ENCODE data around the gene ACTR1A.

DNA sequence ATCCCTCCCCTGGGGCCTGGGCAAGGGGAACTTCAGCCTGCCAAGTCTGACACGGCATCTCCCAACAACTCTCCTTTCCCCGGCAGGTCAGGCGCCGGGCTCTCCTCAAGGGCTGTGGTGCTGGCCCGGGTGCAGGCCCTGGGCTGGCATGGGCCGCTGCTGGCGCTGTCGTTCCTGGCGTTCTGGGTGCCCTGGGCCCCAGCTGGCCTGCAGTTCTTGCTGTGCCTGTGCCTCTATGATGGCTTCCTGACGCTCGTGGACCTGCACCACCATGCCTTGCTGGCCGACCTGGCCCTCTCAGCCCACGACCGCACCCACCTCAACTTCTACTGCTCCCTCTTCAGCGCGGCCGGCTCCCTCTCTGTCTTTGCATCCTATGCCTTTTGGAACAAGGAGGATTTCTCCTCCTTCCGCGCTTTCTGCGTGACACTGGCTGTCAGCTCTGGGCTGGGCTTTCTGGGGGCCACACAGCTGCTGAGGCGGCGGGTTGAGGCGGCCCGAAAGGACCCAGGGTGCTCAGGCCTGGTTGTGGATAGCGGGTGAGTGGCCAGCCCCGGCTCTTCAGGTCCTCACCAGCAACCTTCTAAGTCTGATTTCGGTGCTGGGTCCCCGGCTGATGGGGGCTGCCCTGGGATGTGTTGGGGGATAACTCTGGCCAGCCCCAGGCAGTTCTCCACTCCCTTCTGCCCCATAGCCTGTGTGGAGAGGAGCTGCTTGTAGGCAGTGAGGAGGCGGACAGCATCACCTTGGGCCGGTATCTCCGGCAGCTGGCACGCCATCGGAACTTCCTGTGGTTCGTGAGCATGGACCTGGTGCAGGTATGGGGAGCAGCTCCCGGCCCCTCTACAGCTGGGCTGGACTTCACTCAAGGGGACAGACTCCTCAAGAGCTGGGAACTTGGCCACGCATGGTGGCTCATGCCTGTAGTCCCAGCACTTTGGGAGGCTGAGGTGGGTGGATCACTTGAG is 31.6 kb downstream of the ACTR1A start:
- TF ChIP-seq, protein P1, sequence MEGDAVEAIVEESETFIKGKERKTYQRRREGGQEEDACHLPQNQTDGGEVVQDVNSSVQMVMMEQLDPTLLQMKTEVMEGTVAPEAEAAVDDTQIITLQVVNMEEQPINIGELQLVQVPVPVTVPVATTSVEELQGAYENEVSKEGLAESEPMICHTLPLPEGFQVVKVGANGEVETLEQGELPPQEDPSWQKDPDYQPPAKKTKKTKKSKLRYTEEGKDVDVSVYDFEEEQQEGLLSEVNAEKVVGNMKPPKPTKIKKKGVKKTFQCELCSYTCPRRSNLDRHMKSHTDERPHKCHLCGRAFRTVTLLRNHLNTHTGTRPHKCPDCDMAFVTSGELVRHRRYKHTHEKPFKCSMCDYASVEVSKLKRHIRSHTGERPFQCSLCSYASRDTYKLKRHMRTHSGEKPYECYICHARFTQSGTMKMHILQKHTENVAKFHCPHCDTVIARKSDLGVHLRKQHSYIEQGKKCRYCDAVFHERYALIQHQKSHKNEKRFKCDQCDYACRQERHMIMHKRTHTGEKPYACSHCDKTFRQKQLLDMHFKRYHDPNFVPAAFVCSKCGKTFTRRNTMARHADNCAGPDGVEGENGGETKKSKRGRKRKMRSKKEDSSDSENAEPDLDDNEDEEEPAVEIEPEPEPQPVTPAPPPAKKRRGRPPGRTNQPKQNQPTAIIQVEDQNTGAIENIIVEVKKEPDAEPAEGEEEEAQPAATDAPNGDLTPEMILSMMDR (IDR thresholded peaks at IDR 0.05; ENCODE audit: low read length) = no peak
- no peak for TF ChIP-seq EZH2phosphoT487 (IDR thresholded peaks at IDR 0.05; ENCODE audit: low read length)

All from MM.1S (cell line).